Measurements from ENCODE around the gene PPP2R3A. TPM values are rescaled to one million over a fixed set of nuclear protein-coding genes. Genes with fewer than 3 reads are reported as not detected.

PPP2R3A gene
- total and polyA plus RNA-seq, 2 of the 4 experiments (the other 2 are of a cell fraction), result 11.3 to 37.3 TPM

- Histone ChIP-seq H3K4me1 (ENCODE audit: control insufficient read depth, insufficient read depth, low read length) (no peaks in the 10 kb centered on the region), H3K23ac (ENCODE audit: low read depth, low read length) (no peak overlapping the region), H3K56ac (ENCODE audit: extremely low read depth, insufficient read depth, low read length) (no peak overlapping the region), H4K5ac (ENCODE audit: low read depth, low read length) (no peak overlapping the region), H4K91ac (ENCODE audit: insufficient read depth, low read depth, low read length) (no peak overlapping the region), H4K8ac (ENCODE audit: low read depth in 2 of 2, low read length in 2 of 2) (no peak overlapping the region), H2BK20ac (ENCODE audit: low read depth, low read length) (no peak overlapping the region), H3K36me3 (ENCODE audit: control insufficient read depth, insufficient read depth, low read length) (0 out of 2 replicates have a peak, but pooled peaks cover 2% of the 10 kb centered on the region), H2AK5ac (ENCODE audit: low read depth, low read length) (no peak overlapping the region), H3K27me3 (ENCODE audit: control insufficient read depth, insufficient read depth, low read length) (no peaks in the 10 kb centered on the region), H2AFZ (replicated peaks; ENCODE audit: low read length, poor library complexity) (no peak overlapping the region), H2AK9ac (replicated peaks; ENCODE audit: low read depth, low read length, poor library complexity) (no peak overlapping the region), H3K27ac (ENCODE audit: insufficient read depth, low read length) (no peak overlapping the region), H3K14ac (replicated peaks; ENCODE audit: low read depth, low read length) (no peak overlapping the region), H3K18ac (ENCODE audit: low read depth, low read length) (no peak overlapping the region), H3K9me1 (ENCODE audit: insufficient read depth, low read length) (0 out of 2 replicates have a peak, but pooled peaks cover 4% of the 10 kb centered on the region), H2BK120ac (ENCODE audit: low read depth, low read length) (no peak overlapping the region), H3K9ac (ENCODE audit: low read depth, low read length) (no peak overlapping the region), H3K4ac (ENCODE audit: low read depth, low read length) (no peak overlapping the region), H3K4me2 (ENCODE audit: low read depth, low read length) (no peak overlapping the region), H3K4me3 (ENCODE audit: insufficient read depth, low read depth, low read length) (no peak overlapping the region), H3K79me1 (ENCODE audit: low read depth in 1 of 2, low read length in 2 of 2) (peaks cover 14 to 16% of the 10 kb centered on the region in 2 experiments), H2BK15ac (ENCODE audit: low read depth, low read length) (no peak overlapping the region), H2BK5ac (ENCODE audit: low read depth, low read length, poor library complexity, severe bottlenecking) (no peak overlapping the region), H4K20me1 (ENCODE audit: insufficient read depth, low read length) (no peaks in the 10 kb centered on the region), H3K9me3 (ENCODE audit: control insufficient read depth, insufficient read depth, low read length) (no peaks in the 10 kb centered on the region)
- ATAC-seq (ENCODE audit: low read depth) (no peak), DNase-seq (no peak)
- WGBS, 2 experiments (ENCODE audit: extremely low coverage in 2 of 2, insufficient read length in 1 of 2), result no CpG with 5 or more reads among the region's 2 CpGs
- BruUV-seq (replicated peaks), result no TSS peak
- TF ChIP-seq MAZ (IDR thresholded peaks at IDR 0.05; ENCODE audit: borderline replicate concordance, low read depth, low read length) (no peak), MXI1 (IDR thresholded peaks at IDR 0.05; ENCODE audit: borderline replicate concordance, low read depth, low read length) (no peak), NFE2L2 (IDR thresholded peaks at IDR 0.05; ENCODE audit: low read depth, low read length) (no peak), FOS (IDR thresholded peaks at IDR 0.05; ENCODE audit: low read depth, low read length) (no peak)
- TF ChIP-seq, protein P1, sequence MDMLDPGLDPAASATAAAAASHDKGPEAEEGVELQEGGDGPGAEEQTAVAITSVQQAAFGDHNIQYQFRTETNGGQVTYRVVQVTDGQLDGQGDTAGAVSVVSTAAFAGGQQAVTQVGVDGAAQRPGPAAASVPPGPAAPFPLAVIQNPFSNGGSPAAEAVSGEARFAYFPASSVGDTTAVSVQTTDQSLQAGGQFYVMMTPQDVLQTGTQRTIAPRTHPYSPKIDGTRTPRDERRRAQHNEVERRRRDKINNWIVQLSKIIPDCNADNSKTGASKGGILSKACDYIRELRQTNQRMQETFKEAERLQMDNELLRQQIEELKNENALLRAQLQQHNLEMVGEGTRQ (IDR thresholded peaks at IDR 0.05; ENCODE audit: low read depth, low read length), result no peak
- ChIA-PET POLR2A (ENCODE audit: unreplicated experiment) (no interaction called here), CTCF (no interaction called here)
- dilution Hi-C loops (cut with HindIII; ENCODE audit: low sequenced_read_pairs, unreplicated experiment) (no loop called here), in situ Hi-C loops (cut with MboI; ENCODE audit: low sequenced_read_pairs) (loop anchor here (25.0 kb wide), 2 partner anchors 301 to 1251 kb away; partner anchors contain the start of gene EPHB1), intact Hi-C loops (cut with micrococcal nuclease) (no loop called here)
Observed at GRCh38 chr3:136038668-136039067, 73.1 kb downstream of the PPP2R3A start.
